HepG2 (cell line): Measurements from ENCODE around the gene RRBP1. TPM values are rescaled to one million over a fixed set of nuclear protein-coding genes. Genes with fewer than 3 reads are reported as not detected.
A peak's percentile ranks its signal among the peaks of the same experiment; 100 is the strongest.

Experiments used
- CHCHD3 ChIP-seq: sonication (generic); formaldehyde crosslinking; IDR thresholded peaks from 2 replicates; pipeline ENCODE4 v1.8.0; 2022; ENCODE audit warnings: mild to moderate bottlenecking, missing genetic modification reagents, moderate library complexity
- DNMT1 ChIP-seq: sonication (generic); formaldehyde crosslinking; IDR thresholded peaks from 2 replicates; pipeline ENCODE4 v1.5.1; 2020; ENCODE audit warnings: mild to moderate bottlenecking, missing genetic modification reagents
- E2F2 ChIP-seq: sonication (generic); formaldehyde crosslinking; IDR thresholded peaks from 2 replicates; pipeline ENCODE4 v1.4.0; 2020; ENCODE audit warnings: missing genetic modification reagents, borderline replicate concordance
- EHMT2 ChIP-seq: fragments of 200-600 bp; sonication (generic); IDR thresholded peaks from 2 replicates; pipeline ENCODE4 v1.7.0; 2017; ENCODE audit warnings: antibody characterized with exemption, low read depth, low read length, borderline replicate concordance
- FOXA3 ChIP-seq: IDR thresholded peaks from 2 replicates; pipeline ENCODE4 v1.6.1; 2016; ENCODE audit warnings: missing genetic modification reagents, missing compliant biosample characterization
- ISX ChIP-seq: sonication (generic); formaldehyde crosslinking; conservative IDR thresholded peaks from 2 replicates; pipeline ENCODE4 v1.5.0; 2020; ENCODE audit warnings: missing genetic modification reagents
- JUND ChIP-seq: sonication (generic); formaldehyde crosslinking; IDR thresholded peaks from 2 replicates; pipeline ENCODE4 v1.8.0; 2022; ENCODE audit warnings: mild to moderate bottlenecking, missing genetic modification reagents
- NFYC ChIP-seq: IDR thresholded peaks from 2 replicates; pipeline ENCODE4 v1.6.1; 2016; ENCODE audit warnings: missing genetic modification reagents, missing compliant biosample characterization
- NR0B2 ChIP-seq: sonication (generic); formaldehyde crosslinking; IDR thresholded peaks from 2 replicates; pipeline ENCODE4 v1.4.0; 2020; ENCODE audit warnings: mild to moderate bottlenecking, missing genetic modification reagents
- PRPF4 ChIP-seq: fragments of 200-400 bp; formaldehyde crosslinking; IDR thresholded peaks from 2 replicates; pipeline ENCODE4 v1.6.1; 2016; ENCODE audit warnings: low read length, low read depth; ENCODE audit not compliant: poor library complexity, severe bottlenecking
- RBM22 ChIP-seq: fragments of 200-400 bp; formaldehyde crosslinking; optimal IDR thresholded peaks from 2 replicates; pipeline ENCODE3; 2017; ENCODE audit warnings: mild to moderate bottlenecking, low read length, moderate library complexity
- SP2 ChIP-seq: sonication (generic); formaldehyde crosslinking; IDR thresholded peaks from 2 replicates; pipeline ENCODE4 v1.5.1; 2020; ENCODE audit warnings: mild to moderate bottlenecking, missing genetic modification reagents
- SRSF9 ChIP-seq: fragments of 200-400 bp; formaldehyde crosslinking; IDR thresholded peaks from 2 replicates; pipeline ENCODE4 v1.6.1; 2018; ENCODE audit warnings: borderline replicate concordance, mild to moderate bottlenecking, low read depth, low read length; ENCODE audit not compliant: insufficient read depth, poor library complexity, severe bottlenecking
- STAT6 ChIP-seq: sonication (generic); formaldehyde crosslinking; IDR thresholded peaks from 2 replicates; pipeline ENCODE4 v1.4.0; 2020; ENCODE audit warnings: missing genetic modification reagents, mild to moderate bottlenecking, borderline replicate concordance
- TCF7L2 ChIP-seq: IDR thresholded peaks from 2 replicates; pipeline ENCODE4 v1.6.1; 2011; ENCODE audit warnings: mild to moderate bottlenecking, low read depth, low read length, moderate library complexity
- YY1 ChIP-seq: IDR thresholded peaks from 2 replicates; pipeline ENCODE4 v1.6.1; 2011; ENCODE audit warnings: low read length, low read depth, moderate library complexity, mild to moderate bottlenecking; ENCODE audit not compliant: insufficient read depth, insufficient replicate concordance
- ZFYVE20 ChIP-seq: sonication (generic); formaldehyde crosslinking; IDR thresholded peaks from 2 replicates; pipeline ENCODE4 v1.8.0; 2023; ENCODE audit warnings: low read depth, mild to moderate bottlenecking, moderate library complexity, missing genetic modification reagents, borderline replicate concordance
- ZNF256 ChIP-seq: sonication (generic); formaldehyde crosslinking; conservative IDR thresholded peaks from 2 replicates; pipeline ENCODE4 v1.4.0; 2020; ENCODE audit warnings: missing genetic modification reagents
- ZNF274 ChIP-seq: sonication (generic); formaldehyde crosslinking; IDR thresholded peaks from 2 replicates; pipeline ENCODE4 v1.5.1; 2020; ENCODE audit warnings: mild to moderate bottlenecking, missing genetic modification reagents
- ZNF792 ChIP-seq: IDR thresholded peaks from 2 replicates; pipeline ENCODE4 v1.6.1; 2016
- polyA plus RNA-seq, 8 experiments: library from polyadenylated mRNA; depleted of rRNA in 3 of 8; stranded (reverse) in 7 of 8; unstranded in 1 of 8; fragments of >200 nt; fragmentation: Illumina TruSeq in 4 of 8; extraction: Trizol in 4 of 8; gene quantifications; 2 replicates each; pipeline versions ENCODE4 v1.2.1 to v1.2.3, GENCODE V29; 2011 to 2016; ENCODE audit warnings: low read depth in 4 of 8, missing spikeins in 1 of 8, mixed read lengths in 1 of 8; ENCODE audit not compliant: insufficient read depth in 1 of 8
- total RNA-seq, 5 experiments: library from RNA; depleted of rRNA; stranded (reverse); fragments of >200 nt; fragmentation: Illumina TruSeq; extraction: Trizol; gene quantifications; 2 replicates each; pipeline ENCODE4 v1.2.3, GENCODE V29; 2016; ENCODE audit warnings: low read depth in 1 of 5
- TF ChIP-seq, protein P1 (sequence below): IDR thresholded peaks from 2 replicates; pipeline ENCODE4 v1.6.1; 2012; ENCODE audit warnings: low read length, improper control_type of control experiment
- TF ChIP-seq, protein P2 (sequence below): IDR thresholded peaks from 2 replicates; pipeline ENCODE4 v1.6.1; 2016; ENCODE audit warnings: low read depth, borderline replicate concordance

Gene RRBP1
- total and polyA plus RNA-seq, 2 of the 13 experiments (the other 11 are each of a cell fraction or from before 2014, with no cell fraction given): 150 to 222 TPM

DNA sequence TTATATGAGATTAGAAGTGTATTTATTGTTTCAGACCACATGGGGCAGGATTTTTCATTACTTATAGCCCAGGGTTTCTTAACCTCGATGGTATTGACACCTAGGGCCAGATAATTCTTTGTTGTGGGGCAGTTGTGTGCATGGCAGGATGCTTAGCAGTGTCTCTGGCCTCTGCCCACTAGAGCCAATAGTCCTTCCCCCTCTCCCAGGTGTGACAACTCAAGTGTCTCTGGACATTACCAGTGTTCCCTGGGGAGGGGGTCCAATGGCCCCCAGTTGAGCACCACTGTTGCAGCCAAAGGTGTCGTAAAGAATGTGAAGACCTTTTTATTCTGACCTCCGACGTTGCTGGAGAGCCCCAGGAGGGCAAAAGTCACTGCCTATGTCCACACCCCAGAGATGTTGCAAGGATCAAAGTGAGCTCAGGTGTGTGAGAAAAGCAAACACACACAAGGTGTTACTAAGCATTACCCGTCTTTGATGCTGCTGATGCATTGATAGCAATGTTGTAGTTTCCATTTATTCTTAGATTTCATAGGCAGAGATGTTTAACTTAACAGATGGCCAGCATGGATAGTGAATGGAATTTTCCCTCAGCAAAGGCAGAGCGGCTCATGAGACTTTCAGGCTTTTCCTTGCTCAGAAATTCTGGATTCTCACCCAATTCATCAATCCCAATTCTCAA lies 39.9 kb upstream of the RRBP1 start (continued):
- TF ChIP-seq, protein P1, sequence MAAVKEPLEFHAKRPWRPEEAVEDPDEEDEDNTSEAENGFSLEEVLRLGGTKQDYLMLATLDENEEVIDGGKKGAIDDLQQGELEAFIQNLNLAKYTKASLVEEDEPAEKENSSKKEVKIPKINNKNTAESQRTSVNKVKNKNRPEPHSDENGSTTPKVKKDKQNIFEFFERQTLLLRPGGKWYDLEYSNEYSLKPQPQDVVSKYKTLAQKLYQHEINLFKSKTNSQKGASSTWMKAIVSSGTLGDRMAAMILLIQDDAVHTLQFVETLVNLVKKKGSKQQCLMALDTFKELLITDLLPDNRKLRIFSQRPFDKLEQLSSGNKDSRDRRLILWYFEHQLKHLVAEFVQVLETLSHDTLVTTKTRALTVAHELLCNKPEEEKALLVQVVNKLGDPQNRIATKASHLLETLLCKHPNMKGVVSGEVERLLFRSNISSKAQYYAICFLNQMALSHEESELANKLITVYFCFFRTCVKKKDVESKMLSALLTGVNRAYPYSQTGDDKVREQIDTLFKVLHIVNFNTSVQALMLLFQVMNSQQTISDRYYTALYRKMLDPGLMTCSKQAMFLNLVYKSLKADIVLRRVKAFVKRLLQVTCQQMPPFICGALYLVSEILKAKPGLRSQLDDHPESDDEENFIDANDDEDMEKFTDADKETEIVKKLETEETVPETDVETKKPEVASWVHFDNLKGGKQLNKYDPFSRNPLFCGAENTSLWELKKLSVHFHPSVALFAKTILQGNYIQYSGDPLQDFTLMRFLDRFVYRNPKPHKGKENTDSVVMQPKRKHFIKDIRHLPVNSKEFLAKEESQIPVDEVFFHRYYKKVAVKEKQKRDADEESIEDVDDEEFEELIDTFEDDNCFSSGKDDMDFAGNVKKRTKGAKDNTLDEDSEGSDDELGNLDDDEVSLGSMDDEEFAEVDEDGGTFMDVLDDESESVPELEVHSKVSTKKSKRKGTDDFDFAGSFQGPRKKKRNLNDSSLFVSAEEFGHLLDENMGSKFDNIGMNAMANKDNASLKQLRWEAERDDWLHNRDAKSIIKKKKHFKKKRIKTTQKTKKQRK: no peak
- TF ChIP-seq EHMT2 (peak; percentile 83), ISX (CRISPR knock-in tag) (peak; percentile 97), JUND (CRISPR knock-in tag) (peak; percentile 87; the same call in 1 of the 2 replicates), SP2 (no peak), E2F2 (peak; percentile 92), ZFYVE20 (CRISPR knock-in tag) (no peak), ZNF274 (CRISPR knock-in tag) (no peak; the same call in 1 of the 2 replicates), PRPF4 (no peak), RBM22 (no peak), TCF7L2 (peak; percentile 99), ZNF792 (CRISPR knock-in tag) (peak; percentile 92), FOXA3 (peak; percentile 100), DNMT1 (CRISPR knock-in tag) (peak; percentile 18; the same call in 1 of the 2 replicates), YY1 (peak; percentile 44), CHCHD3 (CRISPR knock-in tag) (no peak), STAT6 (peak; percentile 100), NR0B2 (CRISPR knock-in tag) (peak; percentile 85; the same call in 1 of the 2 replicates), NFYC (CRISPR knock-in tag) (peak; percentile 56; the same call in 1 of the 2 replicates), SRSF9 (no peak), ZNF256 (peak; percentile 92; the same call in 1 of the 2 replicates)
- TF ChIP-seq, protein P2, sequence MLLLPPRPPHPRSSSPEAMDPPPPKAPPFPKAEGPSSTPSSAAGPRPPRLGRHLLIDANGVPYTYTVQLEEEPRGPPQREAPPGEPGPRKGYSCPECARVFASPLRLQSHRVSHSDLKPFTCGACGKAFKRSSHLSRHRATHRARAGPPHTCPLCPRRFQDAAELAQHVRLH: peak; percentile 85; the same call in 1 of the 2 replicates
